GM12864 (cell line): ENCODE data around the gene CACNA1D.

Experiments
- DNase-seq: peaks from one replicate; pipeline ENCODE4 v3.0.0-alpha.2; 2011; ENCODE audit warnings: low read depth
- H3K4me3 ChIP-seq: 2 replicates; pipeline ENCODE4 v1.5.1; 2011; ENCODE audit warnings: mild to moderate bottlenecking, low read depth, low read length, control low read depth
- CTCF ChIP-seq: IDR thresholded peaks from 2 replicates; pipeline ENCODE4 v1.5.1; 2011; ENCODE audit warnings: low read depth, mild to moderate bottlenecking, moderate library complexity, low read length, control low read depth, inconsistent platforms; ENCODE audit errors: missing control alignments

CACNA1D gene

GRCh38 chr3:53534676-53535400, 40.4 kb downstream of the CACNA1D start:
- TF ChIP-seq CTCF: no peak
- no peak for DNase-seq
- no peak overlapping the region for H3K4me3 ChIP-seq

DNA sequence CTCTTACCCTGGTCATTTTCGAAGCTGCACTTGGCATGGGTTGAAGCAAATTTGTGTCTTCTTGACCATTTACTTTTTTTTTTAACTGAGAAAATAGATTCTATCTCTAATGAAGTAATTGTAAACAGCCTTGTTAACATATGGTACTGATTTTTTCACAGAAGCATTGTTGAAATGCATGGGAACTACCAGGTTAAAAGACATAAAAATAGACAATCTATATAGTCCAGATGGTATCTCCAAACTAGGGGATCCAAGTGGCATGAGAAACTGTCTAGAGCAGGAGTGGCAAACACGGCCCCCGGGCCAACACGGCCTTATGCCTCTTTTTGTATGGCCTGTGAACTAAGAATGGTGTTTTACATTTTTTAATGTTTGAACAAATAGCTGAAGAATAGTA, 41.9 kb downstream of the CACNA1D start:
- TF ChIP-seq CTCF: no peak
- H3K4me3 ChIP-seq: no peak overlapping the region
- DNase-seq: no peak

GRCh38 chr3:53544357-53544756, 49.9 kb downstream of the CACNA1D start:
- no peak for TF ChIP-seq CTCF
- no peak for DNase-seq
- H3K4me3 ChIP-seq: no peak overlapping the region

DNA sequence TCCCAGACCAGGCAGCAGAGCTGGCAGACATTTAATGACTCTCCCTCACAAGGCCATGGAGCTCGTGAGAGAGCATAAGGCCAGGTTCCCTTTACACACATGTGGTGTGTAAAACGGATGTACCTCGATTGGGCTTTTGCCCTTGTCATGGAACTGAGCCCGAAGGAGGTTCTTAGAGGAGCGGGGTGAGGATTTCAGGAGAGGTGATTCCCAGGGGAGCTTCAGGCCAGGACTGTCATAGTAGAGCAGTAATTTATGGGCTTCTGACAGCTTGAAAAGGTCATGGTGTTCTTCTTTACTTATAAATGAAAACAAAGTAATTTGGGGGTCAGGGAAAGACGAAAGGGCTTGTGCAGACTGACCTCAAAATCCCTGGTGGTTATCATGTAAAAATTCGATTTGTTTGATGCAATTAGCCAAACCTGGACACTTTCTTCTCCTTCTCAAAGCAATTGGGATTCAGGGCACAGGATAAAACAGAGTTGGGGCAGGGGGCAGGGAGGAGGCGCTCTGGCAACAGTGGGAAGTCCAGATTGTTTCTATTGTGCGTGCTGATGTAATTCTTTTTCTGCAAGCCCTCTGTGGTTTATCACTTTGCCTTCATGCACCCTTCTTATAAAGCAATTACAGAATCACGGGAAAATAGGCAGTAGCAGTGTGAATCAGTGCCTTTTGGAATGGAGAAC, 51.0 kb downstream of the CACNA1D start:
- no peak for TF ChIP-seq CTCF
- H3K4me3 ChIP-seq: no peak overlapping the region
- DNase-seq: no peak

DNA sequence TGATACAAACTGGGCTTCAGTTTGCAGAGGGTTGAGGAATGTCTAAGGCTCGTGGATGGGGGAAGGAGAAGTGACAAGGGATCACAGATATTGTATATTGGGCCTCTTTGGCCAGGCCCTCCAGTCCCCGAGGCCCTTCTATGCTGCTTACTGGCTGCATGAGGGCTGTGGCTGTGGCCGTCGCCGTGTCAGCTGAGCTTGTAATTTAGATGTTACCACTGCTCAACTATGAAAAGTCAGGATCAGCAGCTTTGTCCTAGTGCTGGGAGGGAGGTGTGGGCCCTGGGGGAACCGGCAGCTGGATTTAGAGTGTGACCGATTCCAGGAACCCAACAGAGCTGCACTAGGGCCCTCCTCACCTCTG, 51.6 kb downstream of the CACNA1D start:
- no peak overlapping the region for H3K4me3 ChIP-seq
- TF ChIP-seq CTCF: no peak
- no peak for DNase-seq

GRCh38 chr3:53547327-53547726, 52.9 kb downstream of the CACNA1D start:
- no peak overlapping the region for H3K4me3 ChIP-seq
- no peak for TF ChIP-seq CTCF
- no peak for DNase-seq
